Thoracic aorta (tissue), 2 donors: ENCODE measurements around the gene PLCB3. TPM values are rescaled to one million over a fixed set of nuclear protein-coding genes. Genes with fewer than 3 reads are reported as not detected.

Experiments used
- ATAC-seq: fragments of 150-250 bp; one replicate; pipeline ENCODE4 v1.8.0; 2017; ENCODE audit warnings: low read depth; ENCODE audit not compliant: insufficient number of reproducible peaks, low FRiP score
- DNase-seq: peaks from one replicate; pipeline ENCODE4 v3.0.0-alpha.2; 2020; ENCODE audit warnings: low spot score
- H3K27ac ChIP-seq, 2 donors: fragments of 200-600 bp; sonication (generic); 1 replicate in 1 of 2; 2 replicates in 1 of 2; pipeline ENCODE4 v1.5.1; 2016; ENCODE audit warnings: mild to moderate bottlenecking in 2 of 2, moderate library complexity in 2 of 2
- H3K27me3 ChIP-seq: fragments of 200-600 bp; sonication (generic); replicated peaks from 2 replicates; pipeline ENCODE4 v1.6.0; 2016; ENCODE audit warnings: mild to moderate bottlenecking; ENCODE audit not compliant: insufficient read depth
- H3K36me3 ChIP-seq: fragments of 200-600 bp; sonication (generic); one replicate; pipeline ENCODE4 v1.5.1; 2016
- H3K4me1 ChIP-seq, 2 donors: fragments of 200-600 bp; sonication (generic); 1 replicate in 1 of 2; 2 replicates in 1 of 2; pipeline versions ENCODE4 v1.5.1 to v1.6.0; 2016; ENCODE audit warnings: low read depth in 2 of 2, mild to moderate bottlenecking in 1 of 2; ENCODE audit not compliant: control insufficient read depth in 1 of 2
- H3K4me3 ChIP-seq: fragments of 200-600 bp; sonication (generic); 2 replicates; pipeline ENCODE4 v1.5.1; 2016; ENCODE audit warnings: mild to moderate bottlenecking
- H3K9me3 ChIP-seq: fragments of 200-600 bp; sonication (generic); 2 replicates; pipeline ENCODE4 v1.5.1; 2016
- total RNA-seq, 2 donors: library from RNA; depleted of rRNA; stranded (reverse); fragments of >200 nt; gene quantifications; one replicate each; pipeline versions ENCODE4 v1.1.0 to v1.2.3, GENCODE V29; 2016
- TF ChIP-seq, protein P1 (sequence below): fragments of 200-600 bp; sonication (generic); IDR thresholded peaks from one replicate; pipeline ENCODE4 v1.5.1; 2019; ENCODE audit warnings: antibody characterized with exemption

PLCB3 gene
- total RNA-seq, 2 donors from 2014 or later, result 31.5 to 39.7 TPM

DNA sequence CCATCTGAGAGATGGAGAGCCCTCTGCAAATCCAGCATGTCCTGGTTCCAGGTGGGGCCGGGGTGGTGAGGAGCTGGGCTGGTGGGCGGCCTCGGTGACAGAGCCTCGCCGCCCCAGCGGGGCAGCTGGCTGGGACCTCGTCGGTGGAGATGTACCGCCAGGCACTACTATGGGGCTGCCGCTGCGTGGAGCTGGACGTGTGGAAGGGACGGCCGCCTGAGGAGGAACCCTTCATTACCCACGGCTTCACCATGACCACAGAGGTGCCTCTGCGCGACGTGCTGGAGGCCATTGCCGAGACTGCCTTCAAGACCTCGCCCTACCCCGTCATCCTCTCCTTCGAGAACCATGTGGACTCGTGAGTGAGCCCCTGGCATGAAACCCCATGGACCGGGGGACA is 7.0 kb downstream of the PLCB3 start:
- peaks cover under 1 to 6% of the 10 kb centered on the region in 2 donors for H3K4me1 ChIP-seq
- TF ChIP-seq, protein P1, sequence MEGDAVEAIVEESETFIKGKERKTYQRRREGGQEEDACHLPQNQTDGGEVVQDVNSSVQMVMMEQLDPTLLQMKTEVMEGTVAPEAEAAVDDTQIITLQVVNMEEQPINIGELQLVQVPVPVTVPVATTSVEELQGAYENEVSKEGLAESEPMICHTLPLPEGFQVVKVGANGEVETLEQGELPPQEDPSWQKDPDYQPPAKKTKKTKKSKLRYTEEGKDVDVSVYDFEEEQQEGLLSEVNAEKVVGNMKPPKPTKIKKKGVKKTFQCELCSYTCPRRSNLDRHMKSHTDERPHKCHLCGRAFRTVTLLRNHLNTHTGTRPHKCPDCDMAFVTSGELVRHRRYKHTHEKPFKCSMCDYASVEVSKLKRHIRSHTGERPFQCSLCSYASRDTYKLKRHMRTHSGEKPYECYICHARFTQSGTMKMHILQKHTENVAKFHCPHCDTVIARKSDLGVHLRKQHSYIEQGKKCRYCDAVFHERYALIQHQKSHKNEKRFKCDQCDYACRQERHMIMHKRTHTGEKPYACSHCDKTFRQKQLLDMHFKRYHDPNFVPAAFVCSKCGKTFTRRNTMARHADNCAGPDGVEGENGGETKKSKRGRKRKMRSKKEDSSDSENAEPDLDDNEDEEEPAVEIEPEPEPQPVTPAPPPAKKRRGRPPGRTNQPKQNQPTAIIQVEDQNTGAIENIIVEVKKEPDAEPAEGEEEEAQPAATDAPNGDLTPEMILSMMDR, result no peak
- no peaks in the 10 kb centered on the region for H3K27me3 ChIP-seq
- peaks cover 56% of the 10 kb centered on the region for H3K36me3 ChIP-seq
- no peaks in the 10 kb centered on the region for H3K9me3 ChIP-seq
- no peak overlapping the region for H3K27ac ChIP-seq
- DNase-seq, result no peak
- no peak overlapping the region for H3K4me3 ChIP-seq
- ATAC-seq, result no peak

DNA sequence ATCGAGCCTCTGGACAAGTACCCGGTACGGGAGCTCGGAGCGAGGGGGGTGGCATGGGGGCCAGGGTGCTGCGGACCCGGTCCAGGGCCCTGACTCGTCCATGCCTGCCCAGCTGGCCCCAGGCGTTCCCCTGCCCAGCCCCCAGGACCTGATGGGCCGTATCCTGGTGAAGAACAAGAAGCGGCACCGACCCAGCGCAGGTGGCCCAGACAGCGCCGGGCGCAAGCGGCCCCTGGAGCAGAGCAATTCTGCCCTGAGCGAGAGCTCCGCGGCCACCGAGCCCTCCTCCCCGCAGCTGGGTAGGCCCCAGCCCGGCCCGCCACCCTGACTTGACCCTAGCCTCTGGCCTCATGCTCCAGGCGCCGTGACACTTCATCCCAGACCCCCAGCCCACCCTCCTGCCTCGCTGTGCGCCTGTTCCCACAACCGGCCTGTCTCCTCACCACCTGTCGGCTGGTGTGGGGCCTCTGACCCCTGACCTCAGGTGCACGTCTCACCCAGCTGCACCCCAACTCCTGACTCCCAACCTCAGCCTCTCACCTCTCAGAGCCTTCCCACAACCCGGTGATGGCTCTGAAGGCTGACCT is 7.7 kb downstream of the PLCB3 start:
- H3K9me3 ChIP-seq, result no peaks in the 10 kb centered on the region
- DNase-seq (no peak), ATAC-seq (no peak)
- H3K36me3 ChIP-seq, result peaks cover 62% of the 10 kb centered on the region
- H3K27me3 ChIP-seq, result no peaks in the 10 kb centered on the region
- TF ChIP-seq, protein P1, result no peak
- H3K27ac ChIP-seq, result no peak overlapping the region
- H3K4me3 ChIP-seq, result no peak overlapping the region
- no peaks in the 10 kb centered on the region for H3K4me1 ChIP-seq

DNA sequence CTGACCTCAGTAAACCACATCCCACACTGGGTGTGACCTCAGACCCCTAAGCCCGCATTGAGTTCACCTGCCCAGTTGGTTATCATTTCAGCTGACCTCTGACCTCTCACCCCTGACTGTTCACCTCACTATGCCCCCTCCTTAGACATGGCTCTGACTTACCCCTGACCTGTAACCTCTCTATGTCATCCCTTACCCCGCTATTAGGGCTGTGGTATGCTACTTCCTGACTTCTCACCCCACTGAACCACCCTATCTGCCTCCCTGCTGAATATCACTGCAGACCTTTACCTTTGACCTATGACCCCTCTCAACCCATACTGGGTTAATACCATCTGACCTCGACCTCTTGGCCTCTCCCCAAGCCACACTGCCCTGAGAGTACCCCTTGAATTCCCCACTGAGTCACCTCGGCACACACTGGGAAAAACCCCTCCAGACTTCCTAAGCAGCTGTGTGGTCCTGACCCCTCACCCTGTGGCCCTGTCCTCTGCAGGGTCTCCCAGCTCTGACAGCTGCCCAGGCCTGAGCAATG is 8.3 kb downstream of the PLCB3 start:
- Histone ChIP-seq H3K9me3 (no peaks in the 10 kb centered on the region), H3K36me3 (peaks cover 67% of the 10 kb centered on the region), H3K4me1 (no peaks in the 10 kb centered on the region), H3K4me3 (no peak overlapping the region), H3K27me3 (no peaks in the 10 kb centered on the region), H3K27ac (no peak overlapping the region)
- DNase-seq (no peak), ATAC-seq (no peak)
- TF ChIP-seq, protein P1, result no peak

DNA sequence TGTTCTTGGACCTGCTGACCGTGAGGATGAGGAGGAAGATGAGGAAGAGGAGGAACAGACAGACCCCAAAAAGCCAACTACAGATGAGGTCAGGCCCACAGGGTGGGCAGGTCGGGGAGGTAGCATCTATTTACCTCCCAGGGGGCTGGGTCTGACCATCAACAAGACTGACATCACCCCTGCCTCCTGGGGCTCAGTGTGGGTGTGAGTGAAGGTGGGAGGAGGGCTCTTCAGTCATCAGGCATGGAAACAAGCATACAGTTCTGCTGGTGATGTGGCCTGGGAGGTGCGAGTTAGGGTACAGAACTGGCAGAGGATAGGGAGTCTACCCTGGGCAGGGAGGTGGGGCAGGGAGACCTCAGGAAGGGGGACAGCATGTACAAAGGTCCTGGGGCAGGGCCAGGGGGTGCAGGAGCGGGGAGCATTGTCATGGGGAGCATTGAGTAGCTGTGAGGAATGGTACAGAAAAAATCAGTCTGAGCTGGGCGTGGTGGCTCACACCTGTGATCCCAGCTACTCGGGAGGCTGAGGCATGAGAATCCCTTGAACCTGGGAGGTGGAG is 8.9 kb downstream of the PLCB3 start:
- no peaks in the 10 kb centered on the region for H3K27me3 ChIP-seq
- H3K4me3 ChIP-seq, result no peak overlapping the region
- no peak for DNase-seq
- no peaks in the 10 kb centered on the region for H3K9me3 ChIP-seq
- TF ChIP-seq, protein P1, result no peak
- no peak for ATAC-seq
- H3K27ac ChIP-seq, result no peak overlapping the region
- H3K4me1 ChIP-seq, result no peaks in the 10 kb centered on the region
- H3K36me3 ChIP-seq, result peaks cover 68% of the 10 kb centered on the region

DNA sequence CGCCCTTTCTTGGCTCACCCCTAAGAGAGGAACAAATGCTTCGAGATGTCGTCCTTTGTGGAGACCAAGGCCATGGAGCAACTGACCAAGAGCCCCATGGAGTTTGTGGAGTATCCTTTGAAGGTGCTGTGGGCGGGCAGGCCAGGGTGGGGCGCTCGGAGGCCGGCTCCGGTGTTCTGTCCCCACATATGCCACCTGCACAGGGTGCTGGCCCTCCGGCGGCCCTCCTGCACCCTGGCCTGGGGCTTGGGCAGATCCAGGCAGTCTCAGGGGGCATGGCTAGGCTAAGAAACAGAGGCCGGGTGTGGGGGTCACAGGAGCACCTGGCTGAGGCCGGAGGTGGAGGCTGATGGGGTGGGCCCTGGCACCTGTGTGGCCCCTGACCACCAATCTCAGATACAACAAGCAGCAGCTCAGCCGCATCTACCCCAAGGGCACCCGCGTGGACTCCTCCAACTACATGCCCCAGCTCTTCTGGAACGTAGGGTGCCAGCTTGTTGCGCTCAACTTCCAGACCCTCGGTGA is 10.3 kb downstream of the PLCB3 start:
- Histone ChIP-seq H3K36me3 (peaks cover 68% of the 10 kb centered on the region), H3K4me3 (no peak overlapping the region), H3K27me3 (no peaks in the 10 kb centered on the region), H3K9me3 (no peaks in the 10 kb centered on the region), H3K27ac (no peak overlapping the region), H3K4me1 (no peaks in the 10 kb centered on the region)
- DNase-seq, result no peak
- TF ChIP-seq, protein P1, result no peak
- ATAC-seq, result no peak
